Amygdala (tissue), 56 donors: ENCODE measurements around the gene TRIM51G.
A peak's percentile ranks its signal among the peaks of the same experiment; 100 is the strongest.
"Not testable (repeated sequence)": the region's sequence is repeated elsewhere in the genome, so short reads cannot be mapped to it uniquely, and the experiment has no call there.

Experiments
- DNase-seq, 56 donors: peaks; one replicate each; lab custom pipeline; 2025; lab: John Stamatoyannopoulos, UW

TRIM51G gene

GRCh38 chr11:48983785-48984184 is at the start of gene TRIM51G:
Gene TRIM51G (minus strand): TSS chr11:48983885. CDS start chr11:48981695, 2,190 bp downstream.
- not testable (repeated sequence) for DNase-seq

DNA sequence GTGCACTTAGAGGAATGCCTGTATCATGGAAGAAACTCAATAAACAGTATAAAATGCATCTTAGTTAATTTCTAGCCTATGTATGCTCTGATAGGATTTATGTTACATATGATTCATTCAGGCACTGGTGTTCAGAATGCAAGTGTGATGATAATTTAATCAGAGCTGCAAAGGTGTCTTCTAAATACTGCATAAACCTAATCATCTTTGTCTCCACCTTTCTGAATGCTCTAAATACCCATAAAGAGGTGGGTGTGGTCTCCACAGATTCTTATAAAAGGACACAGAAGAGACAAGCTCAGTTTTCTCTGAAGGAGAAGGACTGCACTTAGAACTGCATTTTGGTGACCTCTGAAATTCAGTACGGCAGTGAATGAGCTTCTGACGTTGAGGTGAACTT is 44.8 kb upstream of the TRIM51G start, which contains the start of gene TRIM49B:
Gene TRIM49B (plus strand): TSS at position 301 of the 400 bp plus-strand sequence. CDS start 2,777 bp downstream, outside the sequence.
- not testable (repeated sequence) for DNase-seq

GRCh38 chr11:48968592-48968991 is 15.1 kb downstream of the TRIM51G start:
- peak in 1 of 56 donors; percentile 0 for DNase-seq

DNA sequence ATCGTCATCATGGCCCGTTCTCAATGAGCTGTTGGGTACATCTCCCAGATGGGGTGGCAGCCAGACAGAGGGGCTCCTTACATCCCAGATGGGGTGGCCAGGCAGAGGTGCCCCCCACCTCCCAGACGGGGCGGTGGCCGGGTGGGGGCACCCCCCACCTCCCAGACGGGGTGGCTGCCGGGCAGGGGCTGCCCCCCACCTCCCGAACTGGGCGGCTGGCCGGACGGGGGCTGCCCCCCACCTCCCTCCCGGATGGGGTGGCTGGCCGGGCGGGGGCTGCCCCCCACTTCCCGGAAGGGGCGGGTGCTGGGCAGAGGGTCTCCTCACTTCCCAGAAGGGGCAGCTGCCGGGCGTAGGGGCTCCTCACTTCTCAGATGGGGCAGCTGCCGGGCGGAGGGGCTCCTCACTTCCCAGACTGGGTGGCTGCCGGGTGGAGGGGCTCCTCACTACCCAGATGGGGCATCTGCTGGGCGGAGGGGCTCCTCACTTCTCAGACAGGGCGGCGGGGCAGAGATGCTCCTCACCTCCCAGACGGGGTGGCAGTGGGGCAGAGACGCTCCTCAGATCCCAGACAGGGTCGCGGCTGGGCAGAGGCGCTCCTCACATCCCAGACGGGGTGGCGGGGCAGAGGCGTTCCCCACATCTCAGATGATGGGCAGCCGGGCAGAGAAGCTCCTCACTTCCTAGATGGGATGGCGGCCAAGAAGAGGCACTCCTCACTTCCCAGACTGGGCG is 28.2 kb downstream of the TRIM51G start:
- not testable (repeated sequence) for DNase-seq

- not testable (repeated sequence) for DNase-seq
These were observed 37.9 kb downstream of the TRIM51G start for GRCh38 chr11:48945796-48946195.
